Activated CD8-positive, alpha-beta memory T cell treated with anti-CD3 and anti-CD28 coated beads for 4 hours (primary cell): ENCODE results near the gene SUPT5H.
A peak's percentile ranks its signal among the peaks of the same experiment; 100 is the strongest.
"Not testable (repeated sequence)": the region's sequence is repeated elsewhere in the genome, so short reads cannot be mapped to it uniquely, and the experiment has no call there.

Source experiments
- DNase-seq, 2 donors: peaks; one replicate each; pipeline ENCODE4 v3.0.0-alpha.2; 2020; ENCODE audit warnings: low read depth in 2 of 2

Gene SUPT5H

GRCh38 chr19:39465956-39466747 is 20.8 kb downstream of the SUPT5H start:
- DNase-seq, result no peak

- DNase-seq, result no peak
These were observed 22.6 kb downstream of the SUPT5H start for GRCh38 chr19:39467941-39468340.

- no peak for DNase-seq
These were observed 23.7 kb downstream of the SUPT5H start for GRCh38 chr19:39469036-39469435.

- DNase-seq, result no peak
These were observed 24.2 kb downstream of the SUPT5H start for GRCh38 chr19:39469567-39469966.

GRCh38 chr19:39470724-39471339 is 25.4 kb downstream of the SUPT5H start:
- DNase-seq, result no peak

- no peak for DNase-seq
These were observed 26.6 kb downstream of the SUPT5H start for GRCh38 chr19:39471756-39472536.

- no peak for DNase-seq
These were observed 27.5 kb downstream of the SUPT5H start for GRCh38 chr19:39472746-39473442.

- no peak for DNase-seq
These were observed 28.1 kb downstream of the SUPT5H start for GRCh38 chr19:39473443-39473960.

- peak; percentile 36 to 50 for DNase-seq
These were observed 28.8 kb downstream of the SUPT5H start for GRCh38 chr19:39474139-39474620.

- DNase-seq, result no peak
These were observed 30.4 kb downstream of the SUPT5H start for GRCh38 chr19:39475748-39476147.

GRCh38 chr19:39479319-39479801 is 34.0 kb downstream of the SUPT5H start:
- not testable (repeated sequence) for DNase-seq

- no peak for DNase-seq
These were observed 34.5 kb downstream of the SUPT5H start for GRCh38 chr19:39479916-39480315.

GRCh38 chr19:39480337-39481228 is 35.2 kb downstream of the SUPT5H start, which contains the start of gene TIMM50:
TIMM50 (plus strand) TSS chr19:39480838; CDS start chr19:39480854, 16 bp downstream.
- peak; percentile 92 to 94 for DNase-seq

- DNase-seq, result no peak
These were observed 35.8 kb downstream of the SUPT5H start for GRCh38 chr19:39481229-39481545.

GRCh38 chr19:39481676-39482075 is 36.3 kb downstream of the SUPT5H start:
- no peak for DNase-seq

- no peak for DNase-seq
These were observed 37.8 kb downstream of the SUPT5H start for GRCh38 chr19:39483141-39483540.

- no peak for DNase-seq
These were observed 44.4 kb downstream of the SUPT5H start for GRCh38 chr19:39489756-39490155.

- DNase-seq, result no peak
These were observed 46.8 kb downstream of the SUPT5H start for GRCh38 chr19:39492225-39492624.

- no peak for DNase-seq
These were observed 47.4 kb downstream of the SUPT5H start for GRCh38 chr19:39492788-39493187.

- no peak for DNase-seq
These were observed 49.3 kb downstream of the SUPT5H start for GRCh38 chr19:39494661-39495060.
